ENCODE measurements around the gene CETP. TPM values are rescaled to one million over a fixed set of nuclear protein-coding genes. Genes with fewer than 3 reads are reported as not detected.

The CETP gene
- total and polyA plus RNA-seq, 2 of the 13 experiments (the other 11 are each of a cell fraction or from before 2014, with no cell fraction given), result 0.31 to 9.8 TPM

DNA sequence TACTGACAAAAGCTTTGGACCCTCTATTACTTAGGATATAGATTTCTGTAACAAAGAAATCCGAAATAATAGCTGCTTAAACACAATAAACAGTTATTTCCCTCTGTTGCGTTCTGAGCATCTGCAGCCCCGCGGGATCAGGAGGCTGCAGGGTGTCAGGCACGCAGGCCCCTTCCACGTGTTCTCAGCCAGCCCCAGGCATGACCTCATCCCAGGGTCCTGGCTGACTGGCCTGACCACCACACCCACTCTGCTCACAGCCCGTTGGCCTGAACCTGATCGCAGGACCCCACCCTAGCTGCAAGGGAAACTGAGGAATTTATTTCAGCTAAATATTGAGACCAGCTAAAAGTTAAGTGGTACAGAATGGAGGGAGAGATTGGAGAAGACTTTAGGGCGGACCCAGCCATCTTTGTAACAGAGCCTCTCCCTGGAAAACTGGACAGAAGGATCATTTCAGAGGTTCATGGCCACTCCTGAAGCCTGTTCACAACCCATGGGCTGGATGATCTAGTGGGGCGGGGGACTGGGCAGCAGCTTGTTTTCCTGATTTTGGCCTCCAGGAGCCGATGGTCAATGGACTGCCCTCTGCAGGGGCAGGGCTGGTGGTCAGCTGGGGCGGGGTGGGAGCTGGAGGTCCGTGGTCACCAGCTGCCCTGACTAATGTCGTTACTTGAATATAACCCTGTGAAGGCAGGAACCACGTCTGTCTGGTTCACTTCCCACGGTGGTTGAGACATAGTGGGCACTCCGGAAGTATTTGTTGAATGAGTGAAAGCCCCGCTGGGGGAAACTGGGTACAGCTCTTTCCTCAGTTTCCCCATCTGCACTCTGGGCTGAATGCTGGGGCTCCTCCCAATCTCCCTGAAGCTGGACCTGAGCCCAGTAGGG lies 10.9 kb downstream of the CETP start:
- Histone ChIP-seq H3K4me2 (ENCODE audit: low read depth, low read length) (peak overlapping the region; percentile 26; the same call in 1 of the 2 replicates), H3K27ac (ENCODE audit: extremely low read length, insufficient read depth, low read length) (no peak overlapping the region), H3K9me3 (ENCODE audit: low read length) (no peaks in the 10 kb centered on the region), H3K9ac (ENCODE audit: insufficient read depth, low read depth, low read length) (no peak overlapping the region), H3K4me3 (replicated peaks in 1 of 3; ENCODE audit: insufficient read depth in 1 of 3, low read depth in 2 of 3, low read length in 3 of 3) (peak overlapping the region in 1 of 3 experiments; percentile 15; a peak in 1 of 6 replicates), H2AFZ (ENCODE audit: low read length) (no peak overlapping the region), H4K20me1 (ENCODE audit: insufficient read depth, low read length) (no peaks in the 10 kb centered on the region), H3K79me2 (ENCODE audit: insufficient read depth, low read length) (no peaks in the 10 kb centered on the region), H3K36me3 (replicated peaks in 1 of 2; ENCODE audit: control insufficient read depth in 1 of 2, insufficient read depth in 2 of 2, low read length in 2 of 2) (no peaks in the 10 kb centered on the region), H3K4me1 (ENCODE audit: insufficient read depth, low read length) (peaks cover 43% of the 10 kb centered on the region), H3K27me3 (ENCODE audit: control insufficient read depth in 1 of 2, insufficient read depth in 2 of 2, low read length in 2 of 2) (peaks cover 0 to 22% of the 10 kb centered on the region in 2 experiments; a peak in 2 of 5 replicates)
- DNase-seq (ENCODE audit: low spot score) (no peak), ATAC-seq (peak; percentile 22), FAIRE-seq (no peak)
- CTCF ChIA-PET (ENCODE audit: low intra/inter-chr PET ratio, low total read pairs), result no interaction called here
- intact Hi-C loops (cut with micrococcal nuclease; ENCODE audit: unreplicated experiment), result no loop called here
- POLR2A ChIA-PET, result interaction anchor here (1.1 to 2.3 kb wide), 6 partner anchors 11 to 41 kb away, joined by 3 to 11 read pairs (median 6); partner anchors contain the start of genes HERPUD1 and NLRC5
- 38% methylated on average over 14 of the region's 18 CpGs for WGBS (ENCODE audit: low lambda C conversion rate)
- BruUV-seq (replicated peaks), result no TSS peak
- in situ Hi-C loops (cut with HindIII; ENCODE audit: extremely low pct_ligation_motif_present, low pct_unique_long_range_greater_than_20kb), result no loop called here
- no peak for TF ChIP-seq TSC22D2 (CRISPR knock-in tag; IDR thresholded peaks at IDR 0.05; ENCODE audit: borderline replicate concordance)
- no peak for TF ChIP-seq SYNCRIP (IDR thresholded peaks at IDR 0.05; ENCODE audit: insufficient read depth, low read depth, low read length)
- TF ChIP-seq MIXL1 (CRISPR knock-in tag; IDR thresholded peaks at IDR 0.05), result no peak
- TF ChIP-seq ZBTB7A (CRISPR knock-in tag; IDR thresholded peaks at IDR 0.05), result peak; percentile 23; the same call in 1 of the 2 replicates
- no peak for TF ChIP-seq MAFK (conservative IDR thresholded peaks at IDR 0.05 in 1 of 2, IDR thresholded peaks at IDR 0.05 in 1 of 2; ENCODE audit: low read length in 2 of 2)
- TF ChIP-seq SALL1 (CRISPR knock-in tag; IDR thresholded peaks at IDR 0.05), result peak; percentile 45
- 0 out of 2 replicates have a peak, but pooled peaks have one; percentile 9 for TF ChIP-seq DNMT1 (CRISPR knock-in tag; IDR thresholded peaks at IDR 0.05)
- peak; percentile 52; the same call in 1 of the 2 replicates for TF ChIP-seq AHR (CRISPR knock-in tag; IDR thresholded peaks at IDR 0.05)
- 0 out of 2 replicates have a peak, but pooled peaks have one; percentile 30 for TF ChIP-seq ZNF430 (CRISPR knock-in tag; IDR thresholded peaks at IDR 0.05)
- TF ChIP-seq, protein P1, sequence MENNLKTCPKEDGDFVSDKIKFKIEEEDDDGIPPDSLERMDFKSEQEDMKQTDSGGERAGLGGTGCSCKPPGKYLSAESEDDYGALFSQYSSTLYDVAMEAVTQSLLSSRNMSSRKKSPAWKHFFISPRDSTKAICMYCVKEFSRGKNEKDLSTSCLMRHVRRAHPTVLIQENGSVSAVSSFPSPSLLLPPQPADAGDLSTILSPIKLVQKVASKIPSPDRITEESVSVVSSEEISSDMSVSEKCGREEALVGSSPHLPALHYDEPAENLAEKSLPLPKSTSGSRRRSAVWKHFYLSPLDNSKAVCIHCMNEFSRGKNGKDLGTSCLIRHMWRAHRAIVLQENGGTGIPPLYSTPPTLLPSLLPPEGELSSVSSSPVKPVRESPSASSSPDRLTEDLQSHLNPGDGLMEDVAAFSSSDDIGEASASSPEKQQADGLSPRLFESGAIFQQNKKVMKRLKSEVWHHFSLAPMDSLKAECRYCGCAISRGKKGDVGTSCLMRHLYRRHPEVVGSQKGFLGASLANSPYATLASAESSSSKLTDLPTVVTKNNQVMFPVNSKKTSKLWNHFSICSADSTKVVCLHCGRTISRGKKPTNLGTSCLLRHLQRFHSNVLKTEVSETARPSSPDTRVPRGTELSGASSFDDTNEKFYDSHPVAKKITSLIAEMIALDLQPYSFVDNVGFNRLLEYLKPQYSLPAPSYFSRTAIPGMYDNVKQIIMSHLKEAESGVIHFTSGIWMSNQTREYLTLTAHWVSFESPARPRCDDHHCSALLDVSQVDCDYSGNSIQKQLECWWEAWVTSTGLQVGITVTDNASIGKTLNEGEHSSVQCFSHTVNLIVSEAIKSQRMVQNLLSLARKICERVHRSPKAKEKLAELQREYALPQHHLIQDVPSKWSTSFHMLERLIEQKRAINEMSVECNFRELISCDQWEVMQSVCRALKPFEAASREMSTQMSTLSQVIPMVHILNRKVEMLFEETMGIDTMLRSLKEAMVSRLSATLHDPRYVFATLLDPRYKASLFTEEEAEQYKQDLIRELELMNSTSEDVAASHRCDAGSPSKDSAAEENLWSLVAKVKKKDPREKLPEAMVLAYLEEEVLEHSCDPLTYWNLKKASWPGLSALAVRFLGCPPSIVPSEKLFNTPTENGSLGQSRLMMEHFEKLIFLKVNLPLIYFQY (CRISPR knock-in tag; IDR thresholded peaks at IDR 0.05; ENCODE audit: borderline replicate concordance), result peak; percentile 17; the same call in 1 of the 2 replicates
- TF ChIP-seq ZFP91 (CRISPR knock-in tag; IDR thresholded peaks at IDR 0.05; ENCODE audit: borderline replicate concordance), result no peak
- no peak for TF ChIP-seq PCBP2 (optimal IDR thresholded peaks at IDR 0.05; ENCODE audit: low read depth, low read length, poor library complexity, severe bottlenecking)
- peak; percentile 41; the same call in 1 of the 2 replicates for TF ChIP-seq MLX (CRISPR knock-in tag; IDR thresholded peaks at IDR 0.05)
- TF ChIP-seq HMGA1 (CRISPR knock-in tag; conservative IDR thresholded peaks at IDR 0.05), result no peak
- TF ChIP-seq SIN3B (IDR thresholded peaks at IDR 0.05; ENCODE audit: low read length), result no peak
- TF ChIP-seq HDAC6 (IDR thresholded peaks at IDR 0.05; ENCODE audit: low read depth, low read length), result no peak
